IMR-90 (cell line): ENCODE results near the gene HEBP1. TPM values are rescaled to one million over a fixed set of nuclear protein-coding genes. Genes with fewer than 3 reads are reported as not detected.
A peak's percentile ranks its signal among the peaks of the same experiment; 100 is the strongest.

ENCODE experiments used
- ATAC-seq: fragments of 200-7000 bp; cut with Tn5 transposase; 2 replicates; pipeline ENCODE4 v1.9.1; 2020; ENCODE audit warnings: low read depth, mild to moderate bottlenecking, moderate library complexity
- BruUV-seq: library from RNA; stranded (reverse); fragments of 400-500 nt; replicated peaks from 2 replicates; lab custom pipeline; 2021; lab: Mats Ljungman, UMichigan
- CTCF ChIA-PET: fragments of 300-600 bp; formaldehyde crosslinking; extraction: SDS; loops from one replicate; lab custom pipeline; 2021; ENCODE audit warnings: antibody characterized with exemption; lab: Yijun Ruan, JAX
- POLR2A ChIA-PET: fragments of 300-600 bp; sonication (Branson Sonifier 250); formaldehyde crosslinking; loops from one replicate; lab custom pipeline; 2022; ENCODE audit warnings: antibody characterized with exemption; ENCODE audit not compliant: unreplicated experiment; lab: Charles Lee
- DNase-seq: peaks from one replicate; pipeline ENCODE4 v3.0.0; 2013
- H2AFZ ChIP-seq: replicated peaks from 2 replicates; pipeline ENCODE3; 2013; ENCODE audit warnings: low read length, mild to moderate bottlenecking; ENCODE audit not compliant: poor library complexity
- H2AK5ac ChIP-seq: 2 replicates; pipeline ENCODE4 v1.6.1; 2013; ENCODE audit warnings: low read depth, low read length, inconsistent platforms
- H2AK9ac ChIP-seq: replicated peaks from 2 replicates; pipeline ENCODE3; 2013; ENCODE audit warnings: mild to moderate bottlenecking, low read depth, low read length, moderate library complexity; ENCODE audit not compliant: poor library complexity
- H2BK120ac ChIP-seq: 2 replicates; pipeline ENCODE4 v1.6.1; 2013; ENCODE audit warnings: low read depth, low read length, inconsistent platforms
- H2BK15ac ChIP-seq: 3 replicates; pipeline ENCODE4 v1.6.1; 2013; ENCODE audit warnings: low read depth, low read length, inconsistent platforms
- H2BK20ac ChIP-seq: 2 replicates; pipeline ENCODE4 v1.6.1; 2013; ENCODE audit warnings: low read depth, mild to moderate bottlenecking, inconsistent platforms, low read length, moderate library complexity
- H2BK5ac ChIP-seq: 2 replicates; pipeline ENCODE4 v1.6.1; 2013; ENCODE audit warnings: mild to moderate bottlenecking, low read depth, low read length, inconsistent platforms; ENCODE audit not compliant: poor library complexity, severe bottlenecking
- H3K14ac ChIP-seq: replicated peaks from 2 replicates; pipeline ENCODE4 v1.6.1; 2013; ENCODE audit warnings: low read depth, low read length, inconsistent platforms
- H3K18ac ChIP-seq: 2 replicates; pipeline ENCODE4 v1.6.1; 2013; ENCODE audit warnings: low read depth, low read length, control low read depth
- H3K23ac ChIP-seq: 2 replicates; pipeline ENCODE4 v1.6.1; 2013; ENCODE audit warnings: low read depth, low read length, inconsistent platforms
- H3K27ac ChIP-seq: 2 replicates; pipeline ENCODE4 v1.5.1; 2013; ENCODE audit warnings: mild to moderate bottlenecking, control low read depth, low read length; ENCODE audit not compliant: insufficient read depth
- H3K27me3 ChIP-seq: 2 replicates; pipeline ENCODE4 v1.6.1; 2013; ENCODE audit warnings: low read length; ENCODE audit not compliant: control insufficient read depth, insufficient read depth
- H3K36me3 ChIP-seq: 2 replicates; pipeline ENCODE4 v1.6.1; 2013; ENCODE audit warnings: low read length, mixed read lengths; ENCODE audit not compliant: control insufficient read depth, insufficient read depth
- H3K4ac ChIP-seq: 2 replicates; pipeline ENCODE4 v1.6.1; 2013; ENCODE audit warnings: low read depth, low read length, inconsistent platforms
- H3K4me1 ChIP-seq: 2 replicates; pipeline ENCODE4 v1.6.1; 2013; ENCODE audit warnings: low read length, mixed read lengths; ENCODE audit not compliant: control insufficient read depth, insufficient read depth
- H3K4me2 ChIP-seq: 2 replicates; pipeline ENCODE4 v1.6.1; 2013; ENCODE audit warnings: low read depth, mild to moderate bottlenecking, control low read depth, low read length, moderate library complexity
- H3K4me3 ChIP-seq: 2 replicates; pipeline ENCODE4 v1.5.1; 2013; ENCODE audit warnings: low read depth, mild to moderate bottlenecking, control low read depth, low read length, moderate library complexity; ENCODE audit not compliant: insufficient read depth
- H3K56ac ChIP-seq: 2 replicates; pipeline ENCODE4 v1.6.1; 2013; ENCODE audit warnings: low read length, inconsistent platforms; ENCODE audit not compliant: insufficient read depth; ENCODE audit errors: extremely low read depth
- H3K79me1 ChIP-seq, 2 experiments: 2 replicates each; pipeline ENCODE4 v1.6.1; 2013; ENCODE audit warnings: low read length in 2 of 2, inconsistent platforms in 1 of 2, low read depth in 1 of 2
- H3K9ac ChIP-seq: 2 replicates; pipeline ENCODE4 v1.6.1; 2013; ENCODE audit warnings: low read depth, low read length, control low read depth
- H3K9me1 ChIP-seq: 2 replicates; pipeline ENCODE4 v1.6.1; 2013; ENCODE audit warnings: low read length, inconsistent platforms; ENCODE audit not compliant: insufficient read depth
- H3K9me3 ChIP-seq: 2 replicates; pipeline ENCODE4 v1.6.1; 2013; ENCODE audit warnings: low read length; ENCODE audit not compliant: control insufficient read depth, insufficient read depth
- H4K20me1 ChIP-seq: 2 replicates; pipeline ENCODE4 v1.6.1; 2013; ENCODE audit warnings: low read length, inconsistent platforms; ENCODE audit not compliant: insufficient read depth
- H4K5ac ChIP-seq: 2 replicates; pipeline ENCODE4 v1.6.1; 2013; ENCODE audit warnings: mild to moderate bottlenecking, low read depth, low read length, control low read depth
- H4K8ac ChIP-seq, 2 experiments: 2 replicates each; pipeline ENCODE4 v1.6.1; 2013; ENCODE audit warnings: low read depth in 2 of 2, low read length in 2 of 2, control low read depth in 1 of 2, inconsistent platforms in 1 of 2
- H4K91ac ChIP-seq: 2 replicates; pipeline ENCODE4 v1.6.1; 2013; ENCODE audit warnings: low read depth, low read length, inconsistent platforms; ENCODE audit not compliant: insufficient read depth
- CEBPB ChIP-seq: IDR thresholded peaks from 2 replicates; pipeline ENCODE4 v1.6.1; 2012; ENCODE audit warnings: low read depth, low read length, improper control_type of control experiment
- CHD1 ChIP-seq: IDR thresholded peaks from 2 replicates; pipeline ENCODE4 v1.6.1; 2012; ENCODE audit warnings: low read depth, low read length, improper control_type of control experiment
- WGBS, 2 experiments: methylation state at CpG; one replicate each; pipeline versions ENCODE4 v1.1.5 to v1.1.7; 2013; ENCODE audit warnings: missing lambda C conversion rate in 2 of 2; ENCODE audit not compliant: insufficient read length in 1 of 2; ENCODE audit errors: extremely low coverage in 2 of 2; 5-methylcytosine and 5-hydroxymethylcytosine counted together
- dilution Hi-C: fragments of 300-500 bp; cut with HindIII; formaldehyde crosslinking; loops from one replicate; pipeline ENCODE4 v1.14.3; 2018; ENCODE audit warnings: low sequenced_read_pairs; ENCODE audit not compliant: unreplicated experiment
- in situ Hi-C: fragments of 300-500 bp; cut with MboI; formaldehyde crosslinking; loops from 3 replicates; pipeline ENCODE4 v1.14.3; 2019; ENCODE audit warnings: low sequenced_read_pairs, inconsistent platforms, mixed read lengths
- intact Hi-C: fragments of 100-400 bp; cut with micrococcal nuclease; formaldehyde crosslinking; loops from 2 replicates; pipeline ENCODE4 v1.10.0; 2022
- polyA plus RNA-seq, 3 experiments: library from polyadenylated mRNA; depleted of rRNA; stranded (reverse); fragments of >200 nt; gene quantifications; 2 replicates each; pipeline ENCODE4 v1.2.3, GENCODE V29; 2012; ENCODE audit warnings: low replicate concordance in 1 of 3
- total RNA-seq: library from RNA; depleted of rRNA; stranded (reverse); fragments of >200 nt; gene quantifications from 2 replicates; pipeline ENCODE4 v1.2.3, GENCODE V29; 2012
- TF ChIP-seq, protein P1 (sequence below): fragments of 150-350 bp; IDR thresholded peaks from 2 replicates; pipeline ENCODE4 v1.6.1; 2016; ENCODE audit warnings: low read depth, mild to moderate bottlenecking, low read length, moderate library complexity, borderline replicate concordance

The HEBP1 gene
- total and polyA plus RNA-seq, 2 of the 4 experiments (the other 2 are of a cell fraction), result 18.8 to 49.2 TPM

DNA sequence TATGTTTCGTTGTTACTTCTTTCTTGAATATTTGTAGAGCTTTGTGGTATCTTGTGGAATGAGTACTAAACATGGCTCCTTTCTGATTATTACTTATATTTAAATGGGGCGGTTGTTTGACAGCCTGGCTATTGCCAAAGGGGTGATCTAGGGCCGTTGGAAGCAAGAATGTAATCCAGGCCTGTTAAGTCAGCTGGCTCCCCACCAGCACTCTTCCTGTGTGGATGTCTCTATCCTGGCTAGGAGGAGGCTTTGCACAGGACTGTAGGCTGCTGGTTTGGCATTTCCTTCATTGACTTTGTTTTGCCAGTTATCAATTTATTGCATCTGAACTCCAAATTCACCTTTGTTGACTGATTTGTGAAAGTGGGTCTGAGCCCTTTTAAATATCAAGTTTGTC lies 49.8 kb upstream of the HEBP1 start:
- Histone ChIP-seq H4K5ac (no peak overlapping the region), H3K56ac (no peak overlapping the region), H3K23ac (no peak overlapping the region), H2BK5ac (no peak overlapping the region), H3K4me2 (no peak overlapping the region), H4K8ac (no peak overlapping the region), H2BK15ac (no peak overlapping the region), H3K36me3 (no peaks in the 10 kb centered on the region), H2BK20ac (no peak overlapping the region), H3K4me3 (no peak overlapping the region), H3K79me1 (peaks cover 7 to 10% of the 10 kb centered on the region in 2 experiments; a peak in 3 of 4 replicates), H3K14ac (no peak overlapping the region), H4K91ac (no peak overlapping the region), H3K9me3 (peaks cover 5% of the 10 kb centered on the region), H3K27ac (no peak overlapping the region), H3K27me3 (no peaks in the 10 kb centered on the region), H2BK120ac (no peak overlapping the region), H3K9ac (no peak overlapping the region), H2AK9ac (no peak overlapping the region), H3K18ac (no peak overlapping the region), H2AK5ac (no peak overlapping the region), H3K9me1 (no peaks in the 10 kb centered on the region), H3K4ac (no peak overlapping the region), H2AFZ (no peak overlapping the region), H3K4me1 (peaks cover 2% of the 10 kb centered on the region; the same call in 1 of the 2 replicates), H4K20me1 (no peaks in the 10 kb centered on the region)
- POLR2A ChIA-PET, result no interaction called here
- DNase-seq (peak; percentile 65), ATAC-seq (peak; percentile 94)
- TF ChIP-seq CHD1 (no peak), CEBPB (peak; percentile 3; the same call in 1 of the 2 replicates)
- TF ChIP-seq, protein P1, sequence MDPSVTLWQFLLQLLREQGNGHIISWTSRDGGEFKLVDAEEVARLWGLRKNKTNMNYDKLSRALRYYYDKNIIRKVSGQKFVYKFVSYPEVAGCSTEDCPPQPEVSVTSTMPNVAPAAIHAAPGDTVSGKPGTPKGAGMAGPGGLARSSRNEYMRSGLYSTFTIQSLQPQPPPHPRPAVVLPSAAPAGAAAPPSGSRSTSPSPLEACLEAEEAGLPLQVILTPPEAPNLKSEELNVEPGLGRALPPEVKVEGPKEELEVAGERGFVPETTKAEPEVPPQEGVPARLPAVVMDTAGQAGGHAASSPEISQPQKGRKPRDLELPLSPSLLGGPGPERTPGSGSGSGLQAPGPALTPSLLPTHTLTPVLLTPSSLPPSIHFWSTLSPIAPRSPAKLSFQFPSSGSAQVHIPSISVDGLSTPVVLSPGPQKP, result no peak
- CTCF ChIA-PET, result interaction anchor here (0.6 kb wide), 1 partner anchor 22 kb away, joined by 3 read pairs; no protein-coding TSS in a partner anchor
- dilution Hi-C loops (no loop called here), in situ Hi-C loops (loop anchor here (25.0 kb wide), 1 partner anchor 487 kb away; no protein-coding TSS in a partner anchor), intact Hi-C loops (no loop called here)
- BruUV-seq, result no TSS peak
- no CpG with 5 or more reads among the region's 3 CpGs for WGBS, 2 experiments
